Upper lobe of left lung (tissue), 6 donors: Measurements from ENCODE around the gene GRID1. TPM values are rescaled to one million over a fixed set of nuclear protein-coding genes. Genes with fewer than 3 reads are reported as not detected.

Experiments used
- ATAC-seq, 2 donors: fragments of 200-7000 bp; cut with Tn5 transposase; one replicate each; pipeline ENCODE4 v1.9.1; 2022; ENCODE audit warnings: mild to moderate bottlenecking in 2 of 2, moderate library complexity in 2 of 2; ENCODE audit not compliant: low FRiP score in 2 of 2
- DNase-seq, 2 donors: peaks; one replicate each; pipeline ENCODE4 v3.0.0-alpha.2; 2019 to 2020
- H3K27ac ChIP-seq, 4 donors: fragments of 200-600 bp; sonication (generic); one replicate each; pipeline ENCODE4 v1.5.1; 2016 to 2019
- H3K27me3 ChIP-seq, 4 donors: fragments of 200-600 bp; sonication (generic); one replicate each; pipeline ENCODE4 v1.5.1; 2017 to 2019
- H3K36me3 ChIP-seq, 4 donors: fragments of 200-600 bp; sonication (generic); one replicate each; pipeline ENCODE4 v1.5.1; 2016 to 2019
- H3K4me1 ChIP-seq, 4 donors: fragments of 200-600 bp; sonication (generic); one replicate each; pipeline ENCODE4 v1.5.1; 2018 to 2019
- H3K4me3 ChIP-seq, 4 donors: fragments of 200-600 bp; sonication (generic); one replicate each; pipeline ENCODE4 v1.5.1; 2017 to 2019; ENCODE audit warnings: mild to moderate bottlenecking in 2 of 4, moderate library complexity in 1 of 4
- H3K9me3 ChIP-seq, 4 donors: fragments of 200-600 bp; sonication (generic); one replicate each; pipeline ENCODE4 v1.5.1; 2018 to 2019
- CTCF ChIP-seq, 6 experiments: fragments of 450-650 bp in 4 of 6; fragments of 200-600 bp in 2 of 6; sonication (generic) in 2 of 6; IDR thresholded peaks; one replicate each; pipeline ENCODE4 v1.5.1; 2016 to 2019; ENCODE audit warnings: antibody characterized with exemption in 6 of 6
- EP300 ChIP-seq, 4 donors: sonication (generic); formaldehyde crosslinking; IDR thresholded peaks; one replicate each; pipeline ENCODE4 v1.5.1; 2017; ENCODE audit warnings: antibody characterized with exemption in 4 of 4, control low read depth in 2 of 4
- POLR2A ChIP-seq, 4 donors: fragments of 450-650 bp; IDR thresholded peaks; one replicate each; pipeline ENCODE4 v1.5.1; 2016 to 2017; ENCODE audit warnings: antibody characterized with exemption in 4 of 4, mild to moderate bottlenecking in 2 of 4
- POLR2AphosphoS5 ChIP-seq, 2 donors: sonication (generic); formaldehyde crosslinking; IDR thresholded peaks; one replicate each; pipeline ENCODE4 v1.5.1; 2017; ENCODE audit warnings: antibody characterized with exemption in 2 of 2
- WGBS, 2 donors: methylation state at CpG; one replicate each; pipeline ENCODE4 v1.1.5; 2017 to 2018; 5-methylcytosine and 5-hydroxymethylcytosine counted together
- total RNA-seq, 6 donors: library from RNA; depleted of rRNA in 4 of 6; stranded (reverse); fragments of >200 nt in 4 of 6; gene quantifications; one replicate each; pipeline versions ENCODE4 v1.1.0 to v1.2.1, GENCODE V29; 2016 to 2021
- donor health status: DM: no; HTN: no; CAD: no; lungs with moderate emphysema.
- donor health status: DM: no; HTN: yes; CAD: no; lungs with severe emphysema.

Gene GRID1
- total RNA-seq, 6 donors from 2014 or later, result 1.5 to 5.2 (median 3.2) TPM

DNA sequence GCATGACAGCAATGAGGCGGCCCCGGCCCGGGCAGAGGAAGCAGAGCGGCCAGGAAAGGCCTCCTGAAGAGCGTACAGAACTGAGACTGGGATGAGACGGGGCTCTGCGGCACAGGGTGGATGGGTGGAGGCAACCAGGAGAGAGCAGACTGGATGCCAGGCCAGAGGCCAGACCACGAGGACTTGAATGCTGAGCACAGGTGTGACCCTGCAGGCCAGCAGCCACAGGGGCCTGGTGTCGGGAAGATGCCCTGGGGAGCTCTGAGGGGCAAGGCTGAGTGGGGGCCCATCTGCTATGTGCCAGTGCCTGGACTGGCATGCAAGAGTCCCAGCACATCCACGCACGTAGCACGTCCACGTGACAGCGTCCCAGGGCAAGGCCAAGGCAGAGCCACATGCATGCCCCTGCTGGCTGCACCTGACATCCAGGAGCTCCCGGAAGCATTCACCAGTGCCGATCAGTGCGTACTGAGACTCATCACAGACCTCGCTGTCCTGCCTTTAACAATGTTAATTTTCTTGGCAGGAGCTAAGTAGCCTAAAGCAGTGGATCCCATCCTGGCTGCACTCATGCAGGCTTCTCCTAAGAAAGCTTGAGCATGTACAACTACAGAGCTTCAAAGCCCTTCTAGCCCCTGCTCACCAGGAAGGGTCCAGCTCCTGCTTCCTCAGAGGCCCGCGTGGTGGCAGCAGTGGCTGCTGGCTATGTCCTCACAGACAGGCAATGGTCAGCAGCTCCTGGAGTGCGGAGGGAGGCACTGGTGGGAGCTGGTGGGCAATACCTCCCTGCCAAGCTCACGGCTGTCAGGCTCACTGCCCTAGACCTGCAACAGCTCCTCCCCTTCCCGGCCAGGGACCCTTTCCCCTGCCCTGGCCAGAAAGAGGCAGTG, 18.0 kb downstream of the GRID1 start:
- Histone ChIP-seq H3K27me3 (no peaks in the 10 kb centered on the region), H3K4me3 (no peak overlapping the region), H3K36me3 (no peaks in the 10 kb centered on the region), H3K4me1 (peaks cover 0 to 23% (median 6%) of the 10 kb centered on the region in 4 donors), H3K27ac (no peak overlapping the region), H3K9me3 (no peaks in the 10 kb centered on the region)
- TF ChIP-seq CTCF (IDR thresholded peaks at IDR 0.05), result no peak
- no peak for TF ChIP-seq POLR2AphosphoS5 (IDR thresholded peaks at IDR 0.05)
- no peak for TF ChIP-seq EP300 (IDR thresholded peaks at IDR 0.05)
- TF ChIP-seq POLR2A (IDR thresholded peaks at IDR 0.05), result no peak
- DNase-seq (no peak), ATAC-seq (no peak)
- WGBS, 2 donors, result 87 to 89% methylated on average over 9 to 23 of the region's 23 CpGs

GRCh38 chr10:86347856-86348255, 18.7 kb downstream of the GRID1 start:
- TF ChIP-seq POLR2AphosphoS5 (IDR thresholded peaks at IDR 0.05) (no peak), CTCF (IDR thresholded peaks at IDR 0.05) (no peak), EP300 (IDR thresholded peaks at IDR 0.05) (no peak), POLR2A (IDR thresholded peaks at IDR 0.05) (no peak)
- H3K27ac ChIP-seq, result no peak overlapping the region

DNA sequence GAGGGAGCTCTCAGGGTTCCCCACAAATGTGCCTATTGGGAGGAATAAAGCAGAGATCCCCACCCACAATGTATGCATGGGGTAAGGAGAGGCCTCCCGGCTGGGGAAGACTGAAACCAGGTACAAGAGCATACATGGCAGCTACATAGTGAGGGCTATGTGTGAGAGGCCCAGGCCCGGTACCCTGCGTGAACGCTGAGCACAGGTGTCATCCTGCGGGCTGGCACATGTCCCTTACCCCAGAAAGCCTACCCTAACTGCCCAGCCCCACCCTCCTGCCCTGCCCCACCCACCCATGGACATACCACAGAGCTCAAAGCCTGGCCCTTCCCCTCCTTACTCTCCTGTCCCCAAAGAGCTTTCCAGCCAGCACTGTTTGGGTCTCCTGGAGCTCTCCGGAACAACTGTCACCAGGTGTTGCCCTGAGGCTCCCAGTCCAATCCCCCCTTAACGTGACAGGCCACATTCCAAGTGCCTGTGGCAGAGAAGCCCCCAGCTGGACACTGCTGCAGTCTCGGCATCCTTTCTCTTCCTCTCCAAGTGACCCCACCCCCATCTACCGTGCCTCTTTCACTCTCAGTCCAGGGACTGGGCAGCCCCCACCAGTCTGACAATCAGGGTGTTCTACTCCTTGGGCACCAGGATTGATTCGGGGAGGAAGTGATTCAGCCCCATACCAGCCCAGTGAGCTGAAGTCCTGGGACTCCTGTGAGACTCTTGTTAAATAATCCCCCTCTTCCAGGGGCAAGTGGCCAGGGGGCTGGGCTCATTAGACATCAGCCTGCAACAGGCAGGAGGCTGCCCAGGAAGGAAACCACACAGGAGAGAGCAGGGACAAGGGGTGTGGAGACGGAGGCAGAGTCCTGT, 19.6 kb downstream of the GRID1 start:
- Histone ChIP-seq H3K4me3 (no peak overlapping the region), H3K4me1 (peaks cover 4 to 29% (median 9%) of the 10 kb centered on the region in 4 donors), H3K9me3 (no peaks in the 10 kb centered on the region), H3K36me3 (no peaks in the 10 kb centered on the region), H3K27ac (peak overlapping the region; percentile 43 to 73 (median 60)), H3K27me3 (no peaks in the 10 kb centered on the region)
- no peak for ATAC-seq
- DNase-seq, result no peak
- 72 to 74% methylated on average over 11 of the region's 11 CpGs for WGBS, 2 donors
- TF ChIP-seq EP300 (IDR thresholded peaks at IDR 0.05) (no peak), CTCF (IDR thresholded peaks at IDR 0.05) (no peak), POLR2AphosphoS5 (IDR thresholded peaks at IDR 0.05) (no peak), POLR2A (IDR thresholded peaks at IDR 0.05) (no peak)

More at GRCh38 chr10:86347856-86348255, 18.7 kb downstream of the GRID1 start:
- WGBS, 2 donors, result 88 to 96% methylated on average over 4 to 6 of the region's 6 CpGs
- no peaks in the 10 kb centered on the region for H3K36me3 ChIP-seq
- ATAC-seq (no peak), DNase-seq (no peak)
- H3K9me3 ChIP-seq, result no peaks in the 10 kb centered on the region
- no peak overlapping the region for H3K4me3 ChIP-seq
- H3K4me1 ChIP-seq, result peaks cover 0 to 24% (median 7%) of the 10 kb centered on the region in 4 donors
- H3K27me3 ChIP-seq, result no peaks in the 10 kb centered on the region

GRCh38 chr10:86345859-86346798, 20.5 kb downstream of the GRID1 start:
- Histone ChIP-seq H3K36me3 (no peaks in the 10 kb centered on the region), H3K4me1 (peaks cover 4 to 29% (median 9%) of the 10 kb centered on the region in 4 donors), H3K9me3 (no peaks in the 10 kb centered on the region), H3K27ac (peak overlapping the region; percentile 43 to 73 (median 60)), H3K27me3 (no peaks in the 10 kb centered on the region), H3K4me3 (no peak overlapping the region)
- WGBS, 2 donors, result 64 to 67% methylated on average over 6 to 13 of the region's 13 CpGs
- DNase-seq (peak in 1 of 2 donors; percentile 84), ATAC-seq (peak; percentile 25 to 91)
- TF ChIP-seq CTCF (IDR thresholded peaks at IDR 0.05) (no peak), POLR2A (IDR thresholded peaks at IDR 0.05) (no peak), POLR2AphosphoS5 (IDR thresholded peaks at IDR 0.05) (no peak), EP300 (IDR thresholded peaks at IDR 0.05) (no peak)
